ENCODE results near the gene LTB. TPM values are rescaled to one million over a fixed set of nuclear protein-coding genes. Genes with fewer than 3 reads are reported as not detected.
A peak's percentile ranks its signal among the peaks of the same experiment; 100 is the strongest.

Gene LTB
- total and polyA plus RNA-seq, 2 of the 13 experiments (the other 11 are each of a cell fraction or from before 2014, with no cell fraction given), result 0.09 to 0.22 TPM

DNA sequence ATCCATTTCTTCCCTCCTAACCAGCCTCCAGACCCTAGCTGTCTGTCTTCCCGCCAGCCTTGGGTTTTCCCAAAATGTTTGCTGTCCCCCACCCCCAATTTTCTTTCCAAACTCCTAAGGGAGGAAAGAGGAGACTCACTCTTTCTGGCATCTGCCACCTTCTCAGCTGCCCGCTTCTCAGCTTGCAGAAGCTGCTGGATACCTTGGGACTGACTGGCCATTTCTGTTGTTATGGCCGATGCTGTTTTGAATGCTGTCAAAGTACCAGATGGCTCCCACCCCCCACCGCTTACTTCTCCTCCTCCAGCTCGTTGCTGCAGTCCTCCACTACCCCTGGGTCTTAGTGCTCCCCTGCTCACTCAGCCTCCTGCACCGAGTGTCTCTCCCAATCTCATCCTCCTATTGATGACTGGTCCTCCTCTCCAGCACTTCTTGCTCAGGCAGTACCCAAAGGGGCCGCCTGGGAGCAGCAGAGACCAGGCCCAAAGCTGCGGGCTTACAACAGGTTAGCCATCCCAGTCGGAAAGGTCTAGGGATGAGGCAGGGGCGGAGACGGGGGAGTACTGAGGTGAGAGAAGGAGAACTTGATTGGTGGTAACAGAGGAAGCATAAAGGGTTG is 35.8 kb downstream of the LTB start, which contains the start of gene ATP6V1G2 (continued):
- TF ChIP-seq, protein P1, sequence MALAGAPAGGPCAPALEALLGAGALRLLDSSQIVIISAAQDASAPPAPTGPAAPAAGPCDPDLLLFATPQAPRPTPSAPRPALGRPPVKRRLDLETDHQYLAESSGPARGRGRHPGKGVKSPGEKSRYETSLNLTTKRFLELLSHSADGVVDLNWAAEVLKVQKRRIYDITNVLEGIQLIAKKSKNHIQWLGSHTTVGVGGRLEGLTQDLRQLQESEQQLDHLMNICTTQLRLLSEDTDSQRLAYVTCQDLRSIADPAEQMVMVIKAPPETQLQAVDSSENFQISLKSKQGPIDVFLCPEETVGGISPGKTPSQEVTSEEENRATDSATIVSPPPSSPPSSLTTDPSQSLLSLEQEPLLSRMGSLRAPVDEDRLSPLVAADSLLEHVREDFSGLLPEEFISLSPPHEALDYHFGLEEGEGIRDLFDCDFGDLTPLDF (CRISPR knock-in tag; IDR thresholded peaks at IDR 0.05), result no peak
- TF ChIP-seq, protein P2, sequence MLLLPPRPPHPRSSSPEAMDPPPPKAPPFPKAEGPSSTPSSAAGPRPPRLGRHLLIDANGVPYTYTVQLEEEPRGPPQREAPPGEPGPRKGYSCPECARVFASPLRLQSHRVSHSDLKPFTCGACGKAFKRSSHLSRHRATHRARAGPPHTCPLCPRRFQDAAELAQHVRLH (CRISPR knock-in tag; IDR thresholded peaks at IDR 0.05; ENCODE audit: borderline replicate concordance, low read depth), result peak; percentile 43; the same call in 1 of the 2 replicates
- TF ChIP-seq JARID2 (CRISPR knock-in tag; IDR thresholded peaks at IDR 0.05; ENCODE audit: insufficient replicate concordance) (peak; percentile 89), ZNF615 (CRISPR knock-in tag; IDR thresholded peaks at IDR 0.05; ENCODE audit: borderline replicate concordance) (no peak), ZNF782 (CRISPR knock-in tag; IDR thresholded peaks at IDR 0.05; ENCODE audit: borderline replicate concordance) (no peak), CEBPG (CRISPR knock-in tag; IDR thresholded peaks at IDR 0.05) (peak; percentile 27; the same call in 1 of the 2 replicates), HNRNPK (IDR thresholded peaks at IDR 0.05; ENCODE audit: low read depth, low read length, poor library complexity, severe bottlenecking) (peak; percentile 37), NCOA5 (CRISPR knock-in tag; IDR thresholded peaks at IDR 0.05) (no peak), GATAD2A (CRISPR knock-in tag; IDR thresholded peaks at IDR 0.05) (peak; percentile 56; the same call in 1 of the 2 replicates), ZNF234 (CRISPR knock-in tag; conservative IDR thresholded peaks at IDR 0.05) (0 out of 2 replicates have a peak, but pooled peaks have one; percentile 46), ZNF670 (CRISPR knock-in tag; IDR thresholded peaks at IDR 0.05; ENCODE audit: borderline replicate concordance) (no peak), FOSL2 (CRISPR knock-in tag; IDR thresholded peaks at IDR 0.05) (peak; percentile 63), YEATS4 (CRISPR knock-in tag; IDR thresholded peaks at IDR 0.05; ENCODE audit: borderline replicate concordance) (no peak), KLF6 (CRISPR knock-in tag; IDR thresholded peaks at IDR 0.05) (0 out of 2 replicates have a peak, but pooled peaks have one; percentile 30), HNF4A (CRISPR knock-in tag; IDR thresholded peaks at IDR 0.05) (no peak)
- TF ChIP-seq, protein P3, sequence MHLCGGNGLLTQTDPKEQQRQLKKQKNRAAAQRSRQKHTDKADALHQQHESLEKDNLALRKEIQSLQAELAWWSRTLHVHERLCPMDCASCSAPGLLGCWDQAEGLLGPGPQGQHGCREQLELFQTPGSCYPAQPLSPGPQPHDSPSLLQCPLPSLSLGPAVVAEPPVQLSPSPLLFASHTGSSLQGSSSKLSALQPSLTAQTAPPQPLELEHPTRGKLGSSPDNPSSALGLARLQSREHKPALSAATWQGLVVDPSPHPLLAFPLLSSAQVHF (CRISPR knock-in tag; IDR thresholded peaks at IDR 0.05), result no peak
- TF ChIP-seq, protein P4, sequence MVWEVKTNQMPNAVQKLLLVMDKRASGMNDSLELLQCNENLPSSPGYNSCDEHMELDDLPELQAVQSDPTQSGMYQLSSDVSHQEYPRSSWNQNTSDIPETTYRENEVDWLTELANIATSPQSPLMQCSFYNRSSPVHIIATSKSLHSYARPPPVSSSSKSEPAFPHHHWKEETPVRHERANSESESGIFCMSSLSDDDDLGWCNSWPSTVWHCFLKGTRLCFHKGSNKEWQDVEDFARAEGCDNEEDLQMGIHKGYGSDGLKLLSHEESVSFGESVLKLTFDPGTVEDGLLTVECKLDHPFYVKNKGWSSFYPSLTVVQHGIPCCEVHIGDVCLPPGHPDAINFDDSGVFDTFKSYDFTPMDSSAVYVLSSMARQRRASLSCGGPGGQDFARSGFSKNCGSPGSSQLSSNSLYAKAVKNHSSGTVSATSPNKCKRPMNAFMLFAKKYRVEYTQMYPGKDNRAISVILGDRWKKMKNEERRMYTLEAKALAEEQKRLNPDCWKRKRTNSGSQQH (CRISPR knock-in tag; IDR thresholded peaks at IDR 0.05; ENCODE audit: low read depth), result 0 out of 2 replicates have a peak, but pooled peaks have one; percentile 38
- TF ChIP-seq, protein P5, sequence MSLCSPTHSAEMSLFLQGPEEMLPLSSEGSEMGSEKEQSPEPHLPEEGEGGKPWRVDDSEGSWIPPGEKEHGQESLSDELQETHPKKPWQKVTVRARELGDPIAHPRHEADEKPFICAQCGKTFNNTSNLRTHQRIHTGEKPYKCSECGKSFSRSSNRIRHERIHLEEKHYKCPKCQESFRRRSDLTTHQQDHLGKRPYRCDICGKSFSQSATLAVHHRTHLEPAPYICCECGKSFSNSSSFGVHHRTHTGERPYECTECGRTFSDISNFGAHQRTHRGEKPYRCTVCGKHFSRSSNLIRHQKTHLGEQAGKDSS (CRISPR knock-in tag; IDR thresholded peaks at IDR 0.05; ENCODE audit: borderline replicate concordance, low read depth), result 0 out of 2 replicates have a peak, but pooled peaks have one; percentile 32
- TF ChIP-seq, protein P6, sequence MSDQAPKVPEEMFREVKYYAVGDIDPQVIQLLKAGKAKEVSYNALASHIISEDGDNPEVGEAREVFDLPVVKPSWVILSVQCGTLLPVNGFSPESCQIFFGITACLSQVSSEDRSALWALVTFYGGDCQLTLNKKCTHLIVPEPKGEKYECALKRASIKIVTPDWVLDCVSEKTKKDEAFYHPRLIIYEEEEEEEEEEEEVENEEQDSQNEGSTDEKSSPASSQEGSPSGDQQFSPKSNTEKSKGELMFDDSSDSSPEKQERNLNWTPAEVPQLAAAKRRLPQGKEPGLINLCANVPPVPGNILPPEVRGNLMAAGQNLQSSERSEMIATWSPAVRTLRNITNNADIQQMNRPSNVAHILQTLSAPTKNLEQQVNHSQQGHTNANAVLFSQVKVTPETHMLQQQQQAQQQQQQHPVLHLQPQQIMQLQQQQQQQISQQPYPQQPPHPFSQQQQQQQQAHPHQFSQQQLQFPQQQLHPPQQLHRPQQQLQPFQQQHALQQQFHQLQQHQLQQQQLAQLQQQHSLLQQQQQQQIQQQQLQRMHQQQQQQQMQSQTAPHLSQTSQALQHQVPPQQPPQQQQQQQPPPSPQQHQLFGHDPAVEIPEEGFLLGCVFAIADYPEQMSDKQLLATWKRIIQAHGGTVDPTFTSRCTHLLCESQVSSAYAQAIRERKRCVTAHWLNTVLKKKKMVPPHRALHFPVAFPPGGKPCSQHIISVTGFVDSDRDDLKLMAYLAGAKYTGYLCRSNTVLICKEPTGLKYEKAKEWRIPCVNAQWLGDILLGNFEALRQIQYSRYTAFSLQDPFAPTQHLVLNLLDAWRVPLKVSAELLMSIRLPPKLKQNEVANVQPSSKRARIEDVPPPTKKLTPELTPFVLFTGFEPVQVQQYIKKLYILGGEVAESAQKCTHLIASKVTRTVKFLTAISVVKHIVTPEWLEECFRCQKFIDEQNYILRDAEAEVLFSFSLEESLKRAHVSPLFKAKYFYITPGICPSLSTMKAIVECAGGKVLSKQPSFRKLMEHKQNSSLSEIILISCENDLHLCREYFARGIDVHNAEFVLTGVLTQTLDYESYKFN (CRISPR knock-in tag; conservative IDR thresholded peaks at IDR 0.05), result 0 out of 2 replicates have a peak, but pooled peaks have one; percentile 24
- TF ChIP-seq, protein P7, sequence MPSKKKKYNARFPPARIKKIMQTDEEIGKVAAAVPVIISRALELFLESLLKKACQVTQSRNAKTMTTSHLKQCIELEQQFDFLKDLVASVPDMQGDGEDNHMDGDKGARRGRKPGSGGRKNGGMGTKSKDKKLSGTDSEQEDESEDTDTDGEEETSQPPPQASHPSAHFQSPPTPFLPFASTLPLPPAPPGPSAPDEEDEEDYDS (CRISPR knock-in tag; IDR thresholded peaks at IDR 0.05), result peak; percentile 49; the same call in 1 of the 2 replicates
